SK-N-SH (cell line): ENCODE measurements around the gene AREG.

ENCODE experiments used
- CTCF ChIP-seq: fragments of 200-600 bp; sonication (generic); IDR thresholded peaks from 2 replicates; pipeline ENCODE4 v1.6.1; 2017; ENCODE audit warnings: antibody characterized with exemption, mild to moderate bottlenecking, moderate library complexity
- EZH2phosphoT487 ChIP-seq: fragments of 200-600 bp; sonication (generic); IDR thresholded peaks from 2 replicates; pipeline ENCODE4 v1.6.1; 2017; ENCODE audit warnings: low read depth, mixed run types, mild to moderate bottlenecking, antibody characterized with exemption, moderate library complexity, borderline replicate concordance
- GABPA ChIP-seq: IDR thresholded peaks from 2 replicates; pipeline ENCODE4 v1.4.0; 2012; ENCODE audit warnings: low read depth, mild to moderate bottlenecking
- JUND ChIP-seq: IDR thresholded peaks from 2 replicates; pipeline ENCODE4 v1.4.0; 2012
- MAX ChIP-seq: IDR thresholded peaks from 2 replicates; pipeline ENCODE4 v1.4.0; 2012; ENCODE audit warnings: low read depth
- NFIC ChIP-seq: IDR thresholded peaks from 2 replicates; pipeline ENCODE4 v1.4.0; 2012; ENCODE audit warnings: borderline replicate concordance
- PBX3 ChIP-seq: IDR thresholded peaks from 2 replicates; pipeline ENCODE4; 2012

- no peak for TF ChIP-seq MAX
- TF ChIP-seq CTCF: no peak
- no peak for TF ChIP-seq NFIC
- TF ChIP-seq PBX3: no peak
- TF ChIP-seq GABPA: no peak
- no peak for TF ChIP-seq EZH2phosphoT487
- no peak for TF ChIP-seq JUND
Measured at GRCh38 chr4:74420863-74421262, 24.1 kb upstream of the AREG start.
